Stomach (tissue), 9 donors: Measurements from ENCODE around the gene HERC4. TPM values are rescaled to one million over a fixed set of nuclear protein-coding genes. Genes with fewer than 3 reads are reported as not detected.

ENCODE experiments used
- DNase-seq, 2 donors: peaks; one replicate each; pipeline versions ENCODE4 v3.0.0 to v3.0.0-alpha.2; 2013 to 2019
- H3K27ac ChIP-seq, 5 donors: fragments of 200-600 bp in 4 of 5; sonication (generic) in 4 of 5; one replicate each; pipeline ENCODE4 v1.5.1; 2013 to 2019; ENCODE audit warnings: mild to moderate bottlenecking in 1 of 5, moderate library complexity in 1 of 5
- H3K27me3 ChIP-seq, 3 donors: fragments of 200-600 bp; sonication (generic); one replicate each; pipeline ENCODE4 v1.5.1; 2017 to 2019; ENCODE audit warnings: mixed run types in 1 of 3
- H3K36me3 ChIP-seq, 4 donors: fragments of 200-600 bp; sonication (generic); 1 replicate in 3 of 4; 2 replicates in 1 of 4; pipeline ENCODE4 v1.5.1; 2016 to 2019
- H3K4me1 ChIP-seq, 4 donors: fragments of 200-600 bp; sonication (generic); one replicate each; pipeline ENCODE4 v1.5.1; 2016 to 2019
- H3K4me3 ChIP-seq, 4 donors: fragments of 200-600 bp; sonication (generic) in 3 of 4; one replicate each; pipeline ENCODE4 v1.5.1; 2016 to 2019; ENCODE audit warnings: mild to moderate bottlenecking in 1 of 4
- H3K9me3 ChIP-seq, 4 donors: fragments of 200-600 bp; sonication (generic); one replicate each; pipeline ENCODE4 v1.5.1; 2016 to 2019
- EP300 ChIP-seq: sonication (generic); formaldehyde crosslinking; IDR thresholded peaks from one replicate; pipeline ENCODE4 v1.6.1; 2017; ENCODE audit warnings: antibody characterized with exemption
- POLR2A ChIP-seq, 4 donors: fragments of 450-650 bp; IDR thresholded peaks; one replicate each; pipeline ENCODE4 v1.6.1; 2016; ENCODE audit warnings: antibody characterized with exemption in 4 of 4, control low read depth in 2 of 4, mild to moderate bottlenecking in 1 of 4, moderate library complexity in 1 of 4
- POLR2AphosphoS5 ChIP-seq, 3 donors: sonication (generic); formaldehyde crosslinking; IDR thresholded peaks; one replicate each; pipeline ENCODE4 v1.6.1; 2016; ENCODE audit warnings: antibody characterized with exemption in 3 of 3
- WGBS, 5 donors: extraction: QIAGEN DNeasy Blood & Tissue Kit in 3 of 5; methylation state at CpG; one replicate each; pipeline versions ENCODE4 v1.1.5 to v1.1.7; 2013 to 2018; 5-methylcytosine and 5-hydroxymethylcytosine counted together
- intact Hi-C: fragments of 100-400 bp; cut with DNase I; formaldehyde crosslinking; loops from one replicate; pipeline ENCODE4 v1.15.1; 2023; ENCODE audit warnings: low total_unique reads
- polyA plus RNA-seq, 3 donors: library from polyadenylated mRNA; stranded (reverse); fragments of 200-250 nt; gene quantifications; one replicate each; pipeline ENCODE4 v1.2.3, GENCODE V29; 2013
- total RNA-seq, 5 donors: library from RNA; depleted of rRNA; stranded (reverse); fragments of >200 nt; gene quantifications; one replicate each; pipeline versions ENCODE4 v1.1.0 to v1.2.3, GENCODE V29; 2014 to 2016
- TF ChIP-seq, protein P1 (sequence below), 7 experiments: fragments of 450-650 bp in 4 of 7; fragments of 200-600 bp in 3 of 7; sonication (generic) in 3 of 7; IDR thresholded peaks; one replicate each; pipeline ENCODE4 v1.5.1; 2016 to 2019; ENCODE audit warnings: antibody characterized with exemption in 7 of 7, control low read depth in 2 of 7, mild to moderate bottlenecking in 1 of 7
- donor health status: healthy with polysubstance abuse.
- donor health status: Bipolar disorder and iron deficiency.
- donor health status: healthy.

The HERC4 gene
- total and polyA plus RNA-seq, 8 donors, result 5.8 to 116 (median 14.4) TPM

DNA sequence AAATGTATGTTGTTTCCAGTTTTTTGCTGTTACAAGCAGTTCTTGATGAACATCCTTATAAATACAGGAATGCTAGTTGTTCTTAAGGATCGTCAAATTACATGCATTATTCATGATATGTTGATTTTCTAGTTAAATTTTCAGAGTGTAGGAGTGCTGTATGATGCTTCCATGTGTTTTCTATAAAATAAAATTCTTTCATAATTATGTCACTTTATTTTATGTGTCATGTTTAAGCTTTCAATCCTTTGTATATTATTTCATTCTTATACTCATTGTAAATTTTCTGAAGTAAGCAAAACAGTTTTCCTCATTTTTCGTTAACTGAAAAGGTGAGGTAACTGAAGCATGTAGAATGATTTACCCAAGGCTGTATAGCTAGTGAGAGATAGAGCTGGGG lies 17.4 kb upstream of the HERC4 start:
- Histone ChIP-seq H3K36me3 (no peaks in the 10 kb centered on the region), H3K27ac (no peak overlapping the region), H3K9me3 (no peaks in the 10 kb centered on the region), H3K4me3 (no peak overlapping the region), H3K4me1 (peaks cover 0 to under 1% (median 0%) of the 10 kb centered on the region in 4 donors), H3K27me3 (no peaks in the 10 kb centered on the region)
- intact Hi-C loops, result no loop called here
- no peak for DNase-seq
- WGBS, 5 donors, result 90 to 94% (median 92%) methylated on average over 2 of the region's 2 CpGs
- TF ChIP-seq EP300, result no peak
- TF ChIP-seq, protein P1, sequence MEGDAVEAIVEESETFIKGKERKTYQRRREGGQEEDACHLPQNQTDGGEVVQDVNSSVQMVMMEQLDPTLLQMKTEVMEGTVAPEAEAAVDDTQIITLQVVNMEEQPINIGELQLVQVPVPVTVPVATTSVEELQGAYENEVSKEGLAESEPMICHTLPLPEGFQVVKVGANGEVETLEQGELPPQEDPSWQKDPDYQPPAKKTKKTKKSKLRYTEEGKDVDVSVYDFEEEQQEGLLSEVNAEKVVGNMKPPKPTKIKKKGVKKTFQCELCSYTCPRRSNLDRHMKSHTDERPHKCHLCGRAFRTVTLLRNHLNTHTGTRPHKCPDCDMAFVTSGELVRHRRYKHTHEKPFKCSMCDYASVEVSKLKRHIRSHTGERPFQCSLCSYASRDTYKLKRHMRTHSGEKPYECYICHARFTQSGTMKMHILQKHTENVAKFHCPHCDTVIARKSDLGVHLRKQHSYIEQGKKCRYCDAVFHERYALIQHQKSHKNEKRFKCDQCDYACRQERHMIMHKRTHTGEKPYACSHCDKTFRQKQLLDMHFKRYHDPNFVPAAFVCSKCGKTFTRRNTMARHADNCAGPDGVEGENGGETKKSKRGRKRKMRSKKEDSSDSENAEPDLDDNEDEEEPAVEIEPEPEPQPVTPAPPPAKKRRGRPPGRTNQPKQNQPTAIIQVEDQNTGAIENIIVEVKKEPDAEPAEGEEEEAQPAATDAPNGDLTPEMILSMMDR (IDR thresholded peaks at IDR 0.05), result no peak
- TF ChIP-seq POLR2A (IDR thresholded peaks at IDR 0.05), result no peak
- no peak for TF ChIP-seq POLR2AphosphoS5 (IDR thresholded peaks at IDR 0.05)

DNA sequence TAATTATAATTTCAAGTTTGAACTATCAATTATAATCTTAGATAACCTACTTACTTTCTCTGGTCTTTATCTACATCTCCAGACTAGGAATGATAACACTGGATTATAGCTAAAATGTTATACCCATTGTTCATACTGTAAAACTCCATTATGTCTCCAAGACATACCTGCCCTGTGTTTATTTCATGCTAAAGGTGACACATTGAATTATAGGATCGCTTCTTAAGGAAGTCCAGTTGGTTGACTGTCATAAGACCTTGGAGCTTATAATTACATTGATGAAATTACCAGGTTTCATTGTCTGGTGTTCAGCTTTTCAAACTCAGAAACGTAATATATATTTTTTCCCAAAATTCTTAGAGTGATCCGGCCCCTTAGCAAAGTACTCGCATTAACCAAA lies 15.5 kb upstream of the HERC4 start:
- no peak for DNase-seq
- Histone ChIP-seq H3K4me1 (peaks cover 0 to 2% (median 0%) of the 10 kb centered on the region in 4 donors), H3K36me3 (no peaks in the 10 kb centered on the region), H3K27ac (no peak overlapping the region), H3K27me3 (no peaks in the 10 kb centered on the region), H3K4me3 (no peak overlapping the region), H3K9me3 (no peaks in the 10 kb centered on the region)
- 86 to 92% (median 89%) methylated on average over 4 of the region's 4 CpGs for WGBS, 5 donors
- TF ChIP-seq POLR2A (IDR thresholded peaks at IDR 0.05), result no peak
- TF ChIP-seq POLR2AphosphoS5 (IDR thresholded peaks at IDR 0.05), result no peak
- TF ChIP-seq, protein P1 (IDR thresholded peaks at IDR 0.05), result no peak
- no peak for TF ChIP-seq EP300
- intact Hi-C loops, result no loop called here

- Histone ChIP-seq H3K9me3 (no peaks in the 10 kb centered on the region), H3K36me3 (no peaks in the 10 kb centered on the region), H3K27me3 (no peaks in the 10 kb centered on the region), H3K4me1 (peaks cover 0 to 2% (median 0%) of the 10 kb centered on the region in 4 donors), H3K27ac (no peak overlapping the region), H3K4me3 (no peak overlapping the region)
- TF ChIP-seq EP300 (no peak), POLR2A (IDR thresholded peaks at IDR 0.05) (no peak), POLR2AphosphoS5 (IDR thresholded peaks at IDR 0.05) (no peak)
- TF ChIP-seq, protein P1 (IDR thresholded peaks at IDR 0.05), result no peak
- DNase-seq, result no peak
- WGBS, 5 donors, result 37 to 63% (median 53%) methylated on average over 4 of the region's 4 CpGs
- intact Hi-C loops, result loop anchor here (5.0 kb wide), 1 partner anchor 201 kb away; no protein-coding TSS in a partner anchor
These were observed 13.7 kb upstream of the HERC4 start for GRCh38 chr10:68088740-68089139.

- peaks cover 0 to 2% (median 0%) of the 10 kb centered on the region in 4 donors for H3K4me1 ChIP-seq
- 36 to 58% (median 53%) methylated on average over 2 of the region's 2 CpGs for WGBS, 5 donors
- no peaks in the 10 kb centered on the region for H3K9me3 ChIP-seq
- TF ChIP-seq, protein P1 (IDR thresholded peaks at IDR 0.05), result no peak
- TF ChIP-seq EP300 (no peak), POLR2AphosphoS5 (IDR thresholded peaks at IDR 0.05) (no peak), POLR2A (IDR thresholded peaks at IDR 0.05) (no peak)
- H3K4me3 ChIP-seq, result no peak overlapping the region
- DNase-seq, result no peak
- H3K36me3 ChIP-seq, result no peaks in the 10 kb centered on the region
- intact Hi-C loops, result loop anchor here (5.0 kb wide), 1 partner anchor 201 kb away; no protein-coding TSS in a partner anchor
- H3K27ac ChIP-seq, result no peak overlapping the region
- no peaks in the 10 kb centered on the region for H3K27me3 ChIP-seq
These were observed 12.8 kb upstream of the HERC4 start for GRCh38 chr10:68087685-68088401.
